RWPE2 (cell line): Measurements from ENCODE around the gene ITK.

Source experiments
- ATAC-seq: fragments of 200-7000 bp; cut with Tn5 transposase; 3 replicates; pipeline ENCODE4 v1.9.1; 2021; ENCODE audit warnings: low read depth
- DNase-seq: peaks from one replicate; pipeline ENCODE4 v3.0.0-alpha.2; 2020; ENCODE audit warnings: low spot score
- H3K27ac ChIP-seq: fragments of 450-650 bp; 2 replicates; pipeline ENCODE4 v1.5.1; 2017; ENCODE audit warnings: mild to moderate bottlenecking; ENCODE audit not compliant: poor library complexity, severe bottlenecking
- H3K27me3 ChIP-seq: fragments of 250-450 bp; sonication (Bioruptor Pico); 2 replicates; pipeline ENCODE4 v1.5.1; 2021; ENCODE audit warnings: mild to moderate bottlenecking, moderate library complexity; ENCODE audit not compliant: insufficient read depth, poor library complexity, severe bottlenecking
- H3K36me3 ChIP-seq: fragments of 250-450 bp; sonication (Bioruptor Pico); 2 replicates; pipeline ENCODE4 v1.5.1; 2020; ENCODE audit warnings: low read depth, mild to moderate bottlenecking, moderate library complexity
- H3K4me1 ChIP-seq: fragments of 250-450 bp; sonication (Bioruptor Pico); 2 replicates; pipeline ENCODE4 v1.5.1; 2021; ENCODE audit warnings: mild to moderate bottlenecking, moderate library complexity; ENCODE audit not compliant: insufficient read depth, poor library complexity, severe bottlenecking
- H3K4me3 ChIP-seq: fragments of 250-450 bp; sonication (Bioruptor Pico); 2 replicates; pipeline ENCODE4 v1.5.1; 2021; ENCODE audit warnings: mild to moderate bottlenecking, moderate library complexity; ENCODE audit not compliant: severe bottlenecking
- H3K9me3 ChIP-seq: fragments of 250-450 bp; sonication (Bioruptor Pico); 2 replicates; pipeline ENCODE4 v1.5.1; 2021; ENCODE audit warnings: mild to moderate bottlenecking, moderate library complexity; ENCODE audit not compliant: severe bottlenecking
- TF ChIP-seq, protein P1 (sequence below): fragments of 450-650 bp; IDR thresholded peaks from one replicate; pipeline ENCODE4 v1.5.1; 2017; ENCODE audit warnings: mild to moderate bottlenecking, moderate library complexity; ENCODE audit not compliant: poor library complexity, severe bottlenecking

The ITK gene

DNA sequence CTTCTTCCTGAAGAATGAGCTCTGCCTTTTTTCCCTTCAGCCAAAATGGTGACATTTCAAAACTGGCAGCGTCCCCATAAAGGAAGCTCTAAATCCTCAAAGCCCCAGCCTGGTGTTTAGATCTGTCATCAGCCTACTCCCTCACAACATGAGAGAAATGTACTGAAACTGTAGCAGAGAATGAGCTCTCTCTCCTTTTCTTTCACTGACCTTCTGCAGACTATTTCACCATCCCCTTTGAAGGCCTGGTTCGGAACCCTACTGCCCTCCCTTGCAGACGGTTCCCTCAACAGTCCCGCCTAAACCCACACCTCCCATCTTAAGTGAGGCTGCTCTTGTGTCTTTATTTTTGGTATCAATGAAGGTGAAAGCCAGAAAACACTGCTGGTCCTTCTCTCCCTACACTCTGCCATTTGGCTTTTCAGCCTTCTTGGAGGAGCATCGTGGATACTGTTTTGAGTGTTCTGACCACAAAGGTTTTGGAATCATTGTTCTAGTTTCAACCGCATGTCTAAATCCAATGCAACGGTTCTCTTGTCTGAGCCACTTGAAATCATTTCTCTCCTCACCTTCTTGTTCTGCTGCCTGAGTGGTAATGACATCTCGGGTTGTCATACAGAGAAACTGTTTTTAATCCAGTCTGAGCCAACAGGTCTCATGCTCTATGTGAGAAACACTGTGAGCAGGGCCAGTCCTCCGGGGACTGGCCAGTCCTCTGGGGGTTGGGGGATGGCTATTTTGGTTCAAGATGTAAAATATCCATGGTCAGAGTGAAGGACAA is 39.0 kb downstream of the ITK start:
- no peak overlapping the region for H3K4me3 ChIP-seq
- H3K4me1 ChIP-seq = no peaks in the 10 kb centered on the region
- no peak overlapping the region for H3K27ac ChIP-seq
- H3K9me3 ChIP-seq = no peaks in the 10 kb centered on the region
- H3K36me3 ChIP-seq = no peaks in the 10 kb centered on the region
- no peaks in the 10 kb centered on the region for H3K27me3 ChIP-seq
- ATAC-seq (no peak), DNase-seq (no peak)
- TF ChIP-seq, protein P1, sequence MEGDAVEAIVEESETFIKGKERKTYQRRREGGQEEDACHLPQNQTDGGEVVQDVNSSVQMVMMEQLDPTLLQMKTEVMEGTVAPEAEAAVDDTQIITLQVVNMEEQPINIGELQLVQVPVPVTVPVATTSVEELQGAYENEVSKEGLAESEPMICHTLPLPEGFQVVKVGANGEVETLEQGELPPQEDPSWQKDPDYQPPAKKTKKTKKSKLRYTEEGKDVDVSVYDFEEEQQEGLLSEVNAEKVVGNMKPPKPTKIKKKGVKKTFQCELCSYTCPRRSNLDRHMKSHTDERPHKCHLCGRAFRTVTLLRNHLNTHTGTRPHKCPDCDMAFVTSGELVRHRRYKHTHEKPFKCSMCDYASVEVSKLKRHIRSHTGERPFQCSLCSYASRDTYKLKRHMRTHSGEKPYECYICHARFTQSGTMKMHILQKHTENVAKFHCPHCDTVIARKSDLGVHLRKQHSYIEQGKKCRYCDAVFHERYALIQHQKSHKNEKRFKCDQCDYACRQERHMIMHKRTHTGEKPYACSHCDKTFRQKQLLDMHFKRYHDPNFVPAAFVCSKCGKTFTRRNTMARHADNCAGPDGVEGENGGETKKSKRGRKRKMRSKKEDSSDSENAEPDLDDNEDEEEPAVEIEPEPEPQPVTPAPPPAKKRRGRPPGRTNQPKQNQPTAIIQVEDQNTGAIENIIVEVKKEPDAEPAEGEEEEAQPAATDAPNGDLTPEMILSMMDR = no peak

DNA sequence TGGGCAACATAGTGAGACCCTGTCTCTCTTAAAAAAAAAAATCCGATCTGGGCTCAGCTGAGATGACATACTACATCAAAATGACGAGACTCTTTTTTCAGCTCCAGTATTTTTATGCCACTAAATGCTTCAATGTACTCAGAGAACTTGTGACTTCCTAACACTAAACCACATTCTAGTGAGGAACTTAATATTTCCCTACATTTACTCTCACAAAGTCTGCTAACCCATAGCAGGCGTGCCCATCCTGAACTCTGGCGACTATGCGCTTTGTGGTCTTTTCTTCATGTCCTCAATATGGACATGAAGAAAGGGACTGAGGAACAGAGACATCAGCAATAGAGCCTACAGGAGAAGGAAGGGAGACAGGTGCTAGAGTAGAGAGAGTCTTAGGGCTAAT is 41.3 kb downstream of the ITK start:
- no peak overlapping the region for H3K27ac ChIP-seq
- no peaks in the 10 kb centered on the region for H3K27me3 ChIP-seq
- TF ChIP-seq, protein P1 = no peak
- no peaks in the 10 kb centered on the region for H3K36me3 ChIP-seq
- H3K4me1 ChIP-seq = no peaks in the 10 kb centered on the region
- no peaks in the 10 kb centered on the region for H3K9me3 ChIP-seq
- H3K4me3 ChIP-seq = no peak overlapping the region
- ATAC-seq = no peak
- no peak for DNase-seq

DNA sequence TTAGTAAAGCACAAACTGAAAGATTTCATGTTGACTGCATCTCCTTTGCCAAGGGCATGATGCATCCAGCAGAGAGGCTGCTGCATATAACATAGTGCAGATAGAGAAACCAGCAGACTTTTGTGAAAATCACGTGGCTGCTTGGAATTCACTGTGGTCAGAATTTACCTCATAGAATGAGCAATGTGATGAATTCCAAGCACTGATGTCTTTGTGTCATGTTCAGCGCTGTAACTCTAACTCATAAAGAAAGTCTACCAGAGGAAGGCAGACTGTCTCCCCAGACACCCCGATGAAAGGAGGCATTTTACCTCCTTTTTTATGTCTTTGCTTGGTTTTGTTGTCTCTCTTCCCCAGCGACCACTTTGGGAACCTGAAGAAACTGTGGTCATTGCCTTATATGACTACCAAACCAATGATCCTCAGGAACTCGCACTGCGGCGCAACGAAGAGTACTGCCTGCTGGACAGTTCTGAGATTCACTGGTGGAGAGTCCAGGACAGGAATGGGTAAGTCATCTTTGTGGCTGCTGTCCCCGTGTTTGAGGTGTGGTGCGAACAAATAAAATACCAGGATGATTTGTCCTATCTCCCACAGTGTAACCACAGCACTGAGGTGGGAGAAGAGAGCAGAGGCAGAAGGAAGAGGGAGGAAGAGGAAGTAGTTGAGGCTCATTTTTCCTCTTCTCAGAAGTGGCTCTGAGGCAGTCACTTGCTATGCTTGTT is 42.0 kb downstream of the ITK start:
- Histone ChIP-seq H3K9me3 (no peaks in the 10 kb centered on the region), H3K4me1 (no peaks in the 10 kb centered on the region), H3K27me3 (no peaks in the 10 kb centered on the region), H3K36me3 (no peaks in the 10 kb centered on the region), H3K27ac (no peak overlapping the region), H3K4me3 (no peak overlapping the region)
- TF ChIP-seq, protein P1 = no peak
- 0 out of 3 replicates have a peak, but pooled peaks have one; percentile 10 for ATAC-seq
- no peak for DNase-seq

DNA sequence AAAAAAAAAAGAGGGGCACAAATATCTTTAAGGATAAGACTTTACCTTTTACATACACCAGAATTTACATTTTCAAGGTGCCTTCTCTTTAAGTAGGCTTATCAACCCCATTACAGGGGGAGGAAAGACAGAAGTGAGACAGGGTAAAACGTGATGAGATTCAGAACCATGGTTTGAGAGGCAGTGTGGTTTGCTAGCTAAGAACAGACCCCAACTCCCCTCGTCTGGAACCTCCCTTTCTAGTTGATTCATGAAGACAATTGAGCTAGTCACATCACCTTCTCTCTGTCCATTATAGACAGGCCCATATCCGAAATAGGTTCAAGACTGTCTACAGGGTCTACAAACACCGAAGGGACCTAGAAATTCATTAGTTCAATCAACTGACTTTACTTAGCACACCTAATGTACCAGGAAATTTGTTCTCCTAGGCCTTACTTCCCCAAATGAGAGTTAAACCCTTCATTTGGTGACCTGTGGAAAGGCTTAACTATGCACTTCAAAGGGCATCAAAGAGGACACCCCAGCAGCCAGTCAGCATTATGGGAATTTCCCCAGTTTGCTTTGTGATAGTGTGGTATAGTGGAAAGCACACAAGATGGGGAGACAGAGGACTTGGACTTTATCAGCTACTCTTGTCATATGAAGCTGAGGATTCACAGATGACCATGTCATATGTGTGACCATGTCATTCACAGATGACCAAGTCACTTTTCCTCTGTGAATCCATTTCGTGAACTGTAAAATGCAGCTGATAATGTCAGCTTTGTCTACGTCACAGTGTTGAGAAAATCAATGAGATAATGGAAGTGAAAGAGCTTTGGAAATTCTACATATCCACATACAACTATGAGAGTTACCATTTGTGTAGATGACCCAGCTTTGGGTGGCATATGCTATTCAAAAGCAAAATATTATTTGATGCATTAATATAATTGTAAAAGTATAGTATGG is 45.1 kb downstream of the ITK start:
- H3K9me3 ChIP-seq = no peaks in the 10 kb centered on the region
- ATAC-seq (no peak), DNase-seq (no peak)
- H3K36me3 ChIP-seq = no peaks in the 10 kb centered on the region
- TF ChIP-seq, protein P1 = no peak
- H3K27ac ChIP-seq = no peak overlapping the region
- no peaks in the 10 kb centered on the region for H3K4me1 ChIP-seq
- no peak overlapping the region for H3K4me3 ChIP-seq
- no peaks in the 10 kb centered on the region for H3K27me3 ChIP-seq
